HS-5 (cell line): Measurements from ENCODE around the gene RARA.

Experiments
- DNase-seq: peaks from one replicate; pipeline ENCODE4 v3.0.0-alpha.2; 2012; ENCODE audit warnings: low read depth

Gene RARA

DNA sequence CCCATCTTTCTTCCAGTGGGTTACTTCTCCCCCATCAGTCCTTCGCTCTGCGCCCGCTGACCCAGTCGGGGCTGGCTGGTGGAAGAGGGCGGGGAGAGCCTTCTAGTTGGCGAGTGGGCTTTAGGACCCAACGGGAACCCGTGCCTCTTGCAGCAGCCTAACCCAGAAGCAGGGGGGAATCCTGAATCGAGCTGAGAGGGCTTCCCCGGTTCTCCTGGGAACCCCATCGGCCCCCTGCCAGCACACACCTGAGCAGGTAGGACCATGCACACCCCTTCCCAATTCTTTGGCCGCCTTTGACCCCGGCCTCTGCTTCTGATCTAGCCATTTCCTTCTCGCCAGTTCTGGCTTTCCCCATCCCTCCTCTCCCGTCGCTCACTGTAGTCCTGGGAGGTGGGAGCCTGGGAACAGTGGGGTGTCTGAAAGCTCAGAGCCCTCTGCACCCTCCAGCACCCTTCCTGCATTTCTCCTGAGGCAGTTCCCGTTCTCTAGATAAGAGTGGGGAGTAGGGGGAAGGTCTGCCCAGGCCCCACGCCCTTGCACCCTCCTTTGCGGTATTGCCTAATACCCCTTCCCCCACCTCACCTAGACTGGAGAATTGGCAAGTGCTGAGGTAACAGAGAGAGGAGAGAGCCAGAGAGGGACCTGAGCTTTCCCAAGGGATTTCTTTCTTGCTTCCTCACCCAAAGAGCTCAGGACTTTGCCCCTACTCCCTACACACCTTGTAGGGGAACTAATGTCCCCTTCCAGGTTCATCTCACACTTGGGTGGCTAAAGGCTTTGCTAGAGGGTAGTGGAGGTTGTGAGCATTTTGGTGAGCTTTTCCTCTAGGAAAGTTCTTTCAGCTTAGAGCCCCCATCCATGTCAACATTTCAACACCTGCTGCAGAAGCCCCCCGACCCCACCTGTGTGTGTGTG, at the start of gene RARA:
TSS of gene RARA (plus strand) at position 150 of the 918 bp plus-strand sequence. CDS start 22,039 bp downstream, outside the sequence.
- DNase-seq = no peak

DNA sequence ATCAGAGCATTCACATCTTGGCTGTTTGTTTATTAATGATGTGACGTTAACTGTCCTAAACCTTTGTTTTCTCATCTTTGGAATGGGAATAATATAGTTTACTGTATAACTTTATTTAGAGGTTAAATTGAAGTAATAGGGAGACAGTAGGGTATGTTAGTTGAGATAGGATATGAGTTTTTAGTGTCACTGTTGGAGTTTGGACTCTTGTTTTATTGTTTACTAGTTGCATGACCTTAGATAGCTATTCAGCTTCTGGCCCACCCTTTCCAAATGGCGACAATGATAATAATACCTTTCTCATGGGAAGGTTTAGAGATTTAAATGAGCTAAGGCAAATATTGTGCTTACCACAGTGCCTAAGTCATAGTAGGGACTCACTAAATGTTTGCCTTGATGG, 49.5 kb upstream of the RARA start:
- no peak for DNase-seq

DNA sequence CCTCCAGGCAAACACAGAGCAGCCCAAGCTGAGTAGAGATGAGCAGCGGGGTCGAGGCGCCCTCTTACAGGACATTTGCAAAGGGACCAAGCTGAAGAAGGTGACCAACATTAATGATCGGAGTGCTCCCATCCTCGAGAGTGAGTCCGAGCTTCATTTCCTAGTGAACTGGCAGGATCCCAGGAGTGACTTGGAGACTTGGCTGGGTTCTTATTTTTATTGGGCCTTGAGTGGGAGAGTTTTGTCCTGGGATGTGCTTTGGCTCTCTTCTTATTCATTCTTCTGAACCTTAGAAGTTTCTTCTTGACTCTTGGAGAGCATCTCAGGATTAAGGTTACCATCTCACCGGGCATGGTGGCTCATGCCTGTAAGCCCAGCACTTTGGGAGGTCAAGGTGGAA, 48.5 kb upstream of the RARA start:
- DNase-seq = no peak

DNA sequence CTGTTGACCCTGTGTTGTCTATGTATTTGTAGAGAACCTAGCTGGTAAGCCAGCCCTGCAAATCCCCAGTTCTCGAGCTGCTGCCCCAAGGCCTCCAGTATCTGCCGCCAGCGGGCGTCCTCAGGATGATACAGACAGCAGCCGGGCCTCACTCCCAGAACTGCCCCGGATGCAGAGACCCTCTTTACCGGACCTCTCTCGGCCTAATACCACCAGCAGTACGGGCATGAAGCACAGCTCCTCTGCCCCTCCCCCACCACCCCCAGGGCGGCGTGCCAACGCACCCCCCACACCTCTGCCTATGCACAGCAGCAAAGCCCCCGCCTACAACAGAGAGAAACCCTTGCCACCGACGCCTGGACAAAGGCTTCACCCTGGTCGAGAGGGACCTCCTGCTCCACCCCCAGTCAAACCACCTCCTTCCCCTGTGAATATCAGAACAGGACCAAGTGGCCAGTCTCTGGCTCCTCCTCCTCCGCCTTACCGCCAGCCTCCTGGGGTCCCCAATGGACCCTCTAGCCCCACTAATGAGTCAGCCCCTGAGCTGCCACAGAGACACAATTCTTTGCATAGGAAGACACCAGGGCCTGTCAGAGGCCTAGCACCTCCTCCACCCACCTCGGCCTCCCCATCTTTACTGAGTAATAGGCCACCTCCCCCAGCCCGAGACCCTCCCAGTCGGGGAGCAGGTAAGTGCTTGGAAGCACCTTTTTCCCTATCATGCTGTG, 44.4 kb upstream of the RARA start:
- no peak for DNase-seq

DNA sequence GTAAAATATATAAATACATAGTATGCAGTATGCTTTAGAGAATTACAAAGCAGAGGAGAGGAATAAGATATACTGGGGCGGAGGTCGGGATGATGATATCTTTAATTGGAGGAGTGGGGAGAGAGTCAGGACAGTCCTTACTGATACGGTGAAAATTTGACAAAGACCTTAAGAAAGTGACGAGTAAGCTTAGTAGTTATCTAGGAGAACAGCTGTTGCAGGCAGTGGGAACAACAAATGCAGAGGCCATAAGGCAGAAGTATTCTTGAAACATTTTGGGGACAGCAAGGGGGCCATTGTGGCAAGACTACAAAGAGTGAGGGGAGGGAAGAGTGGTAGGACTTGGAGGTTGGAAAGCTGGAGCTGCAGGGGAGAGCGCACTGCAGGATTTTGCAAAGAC, 43.6 kb upstream of the RARA start:
- no peak for DNase-seq

DNA sequence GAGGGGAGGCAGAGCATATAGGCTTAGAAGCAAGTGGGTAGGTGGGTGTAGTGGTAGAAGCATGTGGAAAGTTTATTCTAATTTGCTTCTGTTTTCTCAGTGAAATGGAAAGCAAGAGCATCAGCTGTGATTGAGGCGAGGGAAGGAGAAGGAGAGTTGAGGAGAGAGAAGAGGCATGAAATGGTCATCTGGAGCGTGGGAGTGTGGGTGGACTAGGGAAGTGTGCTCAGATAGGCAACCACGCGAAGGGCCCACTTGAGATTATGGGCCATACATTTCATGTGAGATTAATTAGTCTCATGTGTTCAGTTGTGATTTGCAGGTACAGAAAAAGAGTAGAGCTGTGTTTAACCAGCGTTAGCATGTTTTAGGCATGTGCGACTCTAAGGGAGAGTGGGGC, 42.1 kb upstream of the RARA start:
- DNase-seq = no peak

DNA sequence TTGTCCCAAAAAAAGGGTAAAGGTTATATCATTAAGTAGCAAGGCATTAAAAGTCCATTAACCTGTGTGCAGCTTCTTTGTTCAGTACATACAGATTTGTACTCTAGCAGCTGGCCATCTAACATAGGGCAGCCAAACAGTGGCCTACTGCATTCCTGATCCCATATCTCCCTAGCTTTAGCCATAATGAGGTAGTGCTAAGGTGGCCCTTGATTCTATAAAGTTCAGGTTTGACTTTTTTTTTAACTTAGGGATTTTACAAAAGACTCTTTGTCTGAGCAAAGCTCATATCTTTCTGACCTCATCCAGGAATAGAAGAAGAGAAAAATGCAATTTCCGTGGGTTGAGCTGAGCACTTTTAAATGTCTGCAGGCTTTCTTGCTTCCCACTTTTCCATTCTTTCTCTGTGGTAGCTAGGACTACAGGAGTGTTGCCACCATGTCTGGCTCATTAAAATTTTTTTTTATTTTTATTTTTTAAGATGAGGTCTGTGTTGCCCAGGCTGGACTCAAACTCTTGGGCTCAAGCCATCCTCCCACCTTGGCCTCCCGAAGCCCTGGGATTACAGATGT, 40.8 kb upstream of the RARA start:
- no peak for DNase-seq

DNA sequence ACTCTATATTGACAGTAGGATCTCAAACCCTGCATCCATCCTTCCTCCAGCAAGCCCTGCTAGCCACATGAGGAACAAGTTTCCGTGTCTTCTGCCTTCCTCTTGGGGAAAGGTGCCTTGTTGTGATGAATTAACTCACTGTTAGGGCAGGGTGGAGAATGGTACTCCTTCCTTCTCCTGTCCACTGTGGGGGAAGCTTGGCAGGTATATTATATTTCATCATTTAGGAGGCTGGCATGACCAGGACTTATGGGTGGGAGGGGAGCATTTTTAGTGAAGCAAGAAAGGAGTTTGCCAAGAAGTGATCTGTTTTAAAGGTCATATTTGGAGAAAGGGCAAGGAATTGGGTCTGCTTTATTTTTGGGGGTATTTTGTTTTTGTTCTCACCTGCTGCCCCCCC, 30.6 kb upstream of the RARA start:
- DNase-seq = no peak

DNA sequence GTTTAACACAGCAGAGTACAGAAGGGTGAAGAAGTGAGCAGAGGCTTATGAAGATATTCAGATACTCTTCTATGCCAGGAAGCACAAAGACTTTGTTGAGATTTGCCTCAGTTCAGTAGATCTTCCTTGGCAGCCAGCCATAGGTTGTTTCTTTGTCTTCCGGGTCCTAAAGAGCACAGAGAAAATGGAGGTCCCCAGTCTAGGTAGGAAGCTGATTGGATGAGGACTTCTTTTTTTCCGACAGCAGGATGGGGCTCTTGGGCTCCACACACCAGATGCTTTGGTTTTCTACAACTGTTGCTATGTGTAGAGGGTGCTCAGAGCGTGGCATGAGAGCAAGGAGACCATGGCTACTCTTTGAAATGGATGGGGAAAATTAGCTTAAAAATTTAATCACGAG, 29.6 kb upstream of the RARA start:
- no peak for DNase-seq

DNA sequence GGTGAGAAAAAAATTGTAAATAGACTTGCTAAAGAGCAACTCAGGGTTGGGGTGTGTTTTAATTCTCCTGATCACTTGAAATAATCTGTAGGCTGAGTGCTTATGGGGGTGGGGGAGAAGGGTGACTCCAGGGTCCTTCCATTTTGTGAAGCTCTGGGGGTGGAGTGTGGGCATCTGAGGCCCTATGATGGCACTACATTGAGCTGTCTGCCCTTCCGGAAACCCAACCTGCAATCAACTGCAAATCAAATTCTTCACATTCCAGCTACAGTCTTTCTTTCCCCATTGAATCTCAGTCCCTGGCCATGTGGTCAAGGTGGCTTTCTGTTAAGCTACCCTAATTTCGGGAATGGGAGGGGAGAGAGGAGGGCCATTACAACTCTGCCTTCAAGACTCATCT, 27.3 kb upstream of the RARA start:
- DNase-seq = no peak

DNA sequence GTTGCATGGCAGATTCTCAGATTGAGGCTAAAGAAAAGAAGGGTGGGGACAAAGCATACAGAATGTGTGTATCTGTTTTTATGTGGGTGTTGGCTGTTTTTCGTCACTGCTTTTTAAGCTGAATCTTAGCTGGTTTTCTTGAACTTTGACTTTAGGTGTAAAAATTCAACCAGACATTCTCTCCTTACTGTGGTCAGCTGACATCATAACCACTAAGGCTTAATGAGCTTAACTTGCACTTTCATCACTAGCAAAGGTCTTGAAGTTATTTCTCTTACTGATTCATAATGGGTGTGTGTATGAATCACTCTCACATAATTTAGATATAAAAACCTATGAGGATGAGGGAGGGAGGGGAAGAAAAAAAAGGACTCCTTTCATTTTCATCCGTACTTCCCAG, 25.3 kb upstream of the RARA start:
- peak; percentile 80 for DNase-seq

DNA sequence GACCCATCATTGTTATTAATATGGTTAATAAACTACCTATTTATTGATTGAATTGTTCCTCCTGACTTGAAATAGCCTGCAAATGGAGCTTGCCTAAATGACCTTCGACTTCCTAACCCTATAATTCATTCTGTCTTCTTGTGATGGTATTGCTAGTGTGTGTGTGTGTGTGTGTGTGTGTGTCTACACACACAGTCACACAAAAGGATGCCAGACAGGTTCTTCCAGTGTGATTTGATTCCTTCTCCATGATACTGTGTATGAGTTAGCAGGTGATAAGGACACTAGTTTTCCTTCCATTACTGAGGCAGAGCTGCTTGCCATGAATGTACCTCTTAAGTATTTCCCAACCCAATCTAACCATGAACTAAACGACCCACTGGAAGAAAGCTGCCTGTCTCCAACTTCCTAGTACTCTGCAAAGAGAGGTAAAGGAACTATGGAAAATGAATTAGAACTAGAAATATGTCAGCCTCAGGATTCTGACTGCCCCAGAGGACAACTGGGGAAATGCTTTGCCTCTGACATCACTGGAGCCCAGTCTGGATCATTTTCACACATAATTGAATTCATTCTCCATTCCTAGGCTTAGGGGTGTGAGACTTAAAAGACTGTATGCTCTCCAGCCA, 24.8 kb upstream of the RARA start:
- peak; percentile 38 for DNase-seq

DNA sequence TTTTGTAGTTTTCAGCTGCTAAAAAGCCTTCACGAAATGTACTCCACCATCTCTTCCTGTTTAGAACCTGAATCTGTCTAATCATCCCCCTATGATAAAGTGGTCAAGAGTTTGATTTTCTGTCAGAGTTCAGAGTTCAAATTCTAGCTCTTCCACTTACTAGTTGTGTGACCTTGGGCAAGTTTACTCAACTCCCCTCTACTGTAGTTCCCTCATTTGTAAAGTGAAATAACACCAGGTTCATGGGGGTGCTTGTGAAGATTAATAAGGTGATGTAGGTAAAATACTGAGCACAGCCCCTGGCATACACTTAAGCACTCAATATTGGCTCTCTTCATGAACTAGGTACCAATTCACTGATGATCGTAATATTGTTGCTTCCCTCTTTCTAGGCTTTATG, 22.5 kb upstream of the RARA start:
- DNase-seq = no peak

DNA sequence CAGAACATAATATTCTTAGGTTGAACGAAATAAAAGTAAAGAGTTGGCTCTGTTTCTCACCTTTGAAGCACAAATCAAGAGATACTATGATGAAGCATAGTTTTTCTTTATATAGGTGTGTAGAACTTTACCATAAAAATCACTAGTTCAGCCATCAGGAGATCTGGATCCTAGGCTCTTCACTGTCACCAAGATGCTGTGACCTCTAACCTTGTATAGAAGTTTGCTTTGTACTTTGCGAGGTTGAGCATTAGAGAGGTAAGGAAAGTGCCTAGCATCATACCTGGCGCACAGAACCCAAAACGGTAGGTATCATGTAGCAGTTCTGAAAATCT, 21.9 kb upstream of the RARA start:
- DNase-seq = no peak

DNA sequence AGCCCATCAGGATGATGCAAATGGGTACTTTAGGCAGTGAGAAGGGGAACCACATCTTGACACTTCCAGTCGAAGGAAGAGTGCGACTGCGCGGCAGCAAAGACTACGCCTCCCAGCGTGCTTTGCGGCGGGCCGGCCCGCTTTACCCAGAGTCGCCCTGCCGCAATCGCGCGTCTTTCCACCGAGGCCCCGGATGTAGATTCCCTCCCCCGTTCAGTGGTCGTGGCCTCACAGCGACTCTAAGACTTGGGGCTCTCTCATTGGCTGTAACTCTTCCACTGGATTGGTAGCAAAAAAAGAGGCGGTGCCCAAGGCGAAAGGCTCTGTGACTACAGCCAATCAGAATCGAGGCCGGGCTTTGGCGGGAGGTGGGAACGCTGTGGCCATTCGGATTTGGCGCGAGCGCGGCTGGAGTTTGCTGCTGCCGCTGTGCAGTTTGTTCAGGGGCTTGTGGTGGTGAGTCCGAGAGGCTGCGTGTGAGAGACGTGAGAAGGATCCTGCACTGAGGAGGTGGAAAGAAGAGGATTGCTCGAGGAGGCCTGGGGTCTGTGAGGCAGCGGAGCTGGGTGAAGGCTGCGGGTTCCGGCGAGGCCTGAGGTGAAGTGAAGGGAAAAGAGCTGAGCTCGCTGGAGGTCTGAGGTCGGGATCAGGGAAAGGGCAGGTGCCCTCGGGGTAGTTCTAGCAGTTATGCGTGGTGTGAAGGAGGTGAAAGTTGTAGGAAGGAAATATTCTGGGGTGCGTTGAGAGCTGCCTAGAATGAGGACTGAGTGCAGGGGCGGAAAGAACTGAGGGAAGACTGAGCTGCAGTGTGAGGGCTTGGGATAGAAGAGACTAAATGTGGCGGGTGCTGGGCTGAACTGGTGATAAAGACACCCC, 21.2 kb upstream of the RARA start, which contains the start of gene CDC6:
TSS of gene CDC6 (plus strand) at position 386 of the 876 bp plus-strand sequence. CDS start 1,542 bp downstream, outside the sequence.
- DNase-seq = peak; percentile 95

DNA sequence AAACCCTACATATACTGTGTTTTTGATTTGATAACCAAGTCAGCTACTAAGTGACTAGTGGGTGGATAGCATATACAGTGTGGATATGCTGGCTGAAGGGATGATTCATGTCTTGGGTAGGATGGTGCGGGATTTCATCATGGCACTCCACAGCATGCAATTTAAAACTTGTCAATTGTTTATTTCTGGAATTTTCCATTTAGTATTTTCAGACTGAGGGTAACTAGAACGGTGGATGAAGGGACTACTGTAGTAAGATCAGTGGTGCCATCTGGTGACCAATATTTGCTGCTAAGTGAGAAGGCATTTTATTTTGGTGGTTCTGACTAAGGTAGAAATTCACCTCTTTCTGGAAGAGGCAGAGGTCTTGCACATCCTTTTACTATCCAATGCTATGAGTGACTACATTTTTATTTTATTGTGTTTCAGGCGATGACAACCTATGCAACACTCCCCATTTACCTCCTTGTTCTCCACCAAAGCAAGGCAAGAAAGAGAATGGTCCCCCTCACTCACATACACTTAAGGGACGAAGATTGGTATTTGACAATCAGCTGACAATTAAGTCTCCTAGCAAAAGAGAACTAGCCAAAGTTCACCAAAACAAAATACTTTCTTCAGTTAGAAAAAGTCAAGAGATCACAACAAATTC, 18.2 kb upstream of the RARA start:
- DNase-seq = peak; percentile 71

DNA sequence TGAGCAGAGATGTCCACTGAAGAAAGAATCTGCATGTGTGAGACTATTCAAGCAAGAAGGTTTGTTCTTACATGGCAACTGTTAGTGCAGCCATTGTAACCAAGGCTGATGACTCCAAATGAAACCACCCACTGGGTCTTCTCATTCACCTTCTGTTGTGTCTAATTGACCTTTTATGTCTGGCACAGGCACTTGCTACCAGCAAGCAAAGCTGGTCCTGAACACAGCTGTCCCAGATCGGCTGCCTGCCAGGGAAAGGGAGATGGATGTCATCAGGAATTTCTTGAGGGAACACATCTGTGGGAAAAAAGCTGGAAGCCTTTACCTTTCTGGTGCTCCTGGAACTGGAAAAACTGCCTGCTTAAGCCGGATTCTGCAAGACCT, 17.7 kb upstream of the RARA start:
- no peak for DNase-seq

DNA sequence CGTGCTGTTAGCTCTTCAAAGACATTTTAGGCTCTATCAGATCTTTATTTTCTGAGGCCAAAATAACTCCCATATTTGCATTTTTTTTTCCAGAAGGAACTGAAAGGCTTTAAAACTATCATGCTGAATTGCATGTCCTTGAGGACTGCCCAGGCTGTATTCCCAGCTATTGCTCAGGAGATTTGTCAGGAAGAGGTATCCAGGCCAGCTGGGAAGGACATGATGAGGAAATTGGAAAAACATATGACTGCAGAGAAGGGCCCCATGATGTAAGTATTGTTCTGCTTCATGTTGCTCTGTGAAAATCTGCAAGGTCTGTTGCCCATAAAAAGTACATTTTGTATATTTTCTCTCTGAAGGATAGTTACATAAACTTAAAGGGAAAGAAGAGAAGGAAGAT, 15.6 kb upstream of the RARA start:
- DNase-seq = no peak

DNA sequence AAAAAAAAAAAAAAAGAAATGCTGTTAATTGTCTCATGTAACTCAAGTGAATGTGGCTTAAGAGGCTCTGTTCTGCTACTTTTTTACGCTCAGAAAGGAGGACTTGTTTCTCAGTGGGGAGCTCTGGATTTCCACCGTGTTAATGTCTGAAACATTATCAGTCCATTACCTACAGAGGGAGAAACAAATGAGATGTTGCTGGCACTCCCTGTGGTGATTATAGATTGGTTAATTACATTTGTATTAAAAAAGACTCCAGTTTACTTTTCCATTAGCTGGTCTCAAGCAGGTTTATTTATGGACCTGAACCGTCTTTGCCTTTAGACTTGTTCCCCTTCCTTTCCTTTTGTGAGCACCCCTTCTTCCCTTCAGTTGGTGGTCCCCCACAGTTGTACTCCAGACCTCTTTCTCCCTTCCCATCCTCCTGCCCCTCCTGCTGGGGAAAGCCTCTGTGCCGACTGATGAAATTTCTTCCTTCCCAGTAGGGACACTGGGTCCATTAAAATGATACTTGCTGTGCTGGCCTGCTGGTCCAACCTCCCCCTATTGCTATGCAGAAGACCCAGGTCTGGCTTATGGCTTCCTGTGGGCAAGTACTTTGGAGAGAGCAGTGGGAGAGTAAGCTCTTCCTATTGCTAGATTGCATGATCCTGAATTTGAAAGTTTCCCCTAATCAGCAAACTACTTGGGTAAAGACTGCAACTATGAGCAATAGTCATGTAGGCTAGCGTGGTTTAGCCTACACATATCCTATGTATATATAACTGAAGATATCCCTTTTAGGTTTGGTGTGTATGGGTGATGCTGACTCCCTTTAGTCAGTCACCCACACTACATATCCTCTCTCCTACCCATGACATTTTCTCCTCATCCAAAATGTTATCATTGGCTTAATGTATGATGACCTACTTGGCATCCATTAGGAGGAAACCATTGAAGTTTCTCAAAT, 13.2 kb upstream of the RARA start:
- no peak for DNase-seq

DNA sequence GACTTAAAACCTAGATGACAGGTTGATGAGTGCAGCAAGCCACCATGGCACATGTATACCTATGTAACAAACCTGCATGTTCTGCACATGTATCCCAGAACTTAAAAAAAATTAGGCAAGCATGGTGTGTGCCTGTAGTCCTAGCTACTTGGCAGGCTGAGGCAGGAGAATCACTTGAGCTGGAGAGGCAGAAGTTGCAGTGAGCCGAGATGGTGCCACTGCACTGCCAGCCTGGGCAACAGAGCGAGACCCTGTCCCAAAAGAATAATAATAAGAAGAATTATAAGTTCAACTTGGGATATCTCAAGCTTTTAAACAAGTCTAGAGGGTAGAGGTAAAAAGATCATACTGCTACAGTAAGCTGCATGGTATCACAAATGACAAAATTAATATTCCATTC, 11.5 kb upstream of the RARA start:
- DNase-seq = no peak
